B cell (primary cell): ENCODE measurements around the gene PRXL2A. TPM values are rescaled to one million over a fixed set of nuclear protein-coding genes. Genes with fewer than 3 reads are reported as not detected.

Experiments
- ATAC-seq: fragments of 200-7000 bp; cut with Tn5 transposase; one replicate; pipeline ENCODE4 v1.10.0; 2021; ENCODE audit warnings: low read depth, mild to moderate bottlenecking, moderate number of reproducible peaks, moderate library complexity
- CTCF ChIA-PET: fragments of 350-600 bp; sonication (Branson Sonifier 250); formaldehyde crosslinking; loops from one replicate; lab custom pipeline; 2021; ENCODE audit warnings: antibody characterized with exemption, inconsistent platforms; lab: Charles Lee
- POLR2A ChIA-PET: fragments of 350-600 bp; sonication (Branson Sonifier 250); formaldehyde crosslinking; loops from one replicate; lab custom pipeline; 2021; ENCODE audit warnings: antibody characterized with exemption; lab: Charles Lee
- DNase-seq: peaks from one replicate; pipeline ENCODE4 v3.0.0; 2013
- H2AFZ ChIP-seq: 2 replicates; pipeline ENCODE4 v1.6.1; 2012; ENCODE audit warnings: mild to moderate bottlenecking, low read depth, low read length; ENCODE audit not compliant: insufficient read depth, poor library complexity, severe bottlenecking
- H3K27ac ChIP-seq, 2 donors: 1 replicate in 1 of 2; 2 replicates in 1 of 2; pipeline ENCODE4 v1.5.1; 2012 to 2013; ENCODE audit warnings: low read length in 2 of 2, mild to moderate bottlenecking in 2 of 2, moderate library complexity in 1 of 2
- H3K27me3 ChIP-seq, 4 experiments: fragments of 200-600 bp in 1 of 4; sonication (generic) in 1 of 4; replicated peaks in 1 of 4; 1 replicate in 2 of 4; 2 replicates in 2 of 4; pipeline versions ENCODE4 v1.6.1 to v1.7.0; 2013 to 2016; ENCODE audit warnings: low read length in 3 of 4, mild to moderate bottlenecking in 2 of 4, mixed read lengths in 1 of 4, moderate library complexity in 1 of 4; ENCODE audit not compliant: insufficient read depth in 4 of 4, control insufficient read depth in 3 of 4; ENCODE audit errors: control extremely low read depth in 1 of 4
- H3K36me3 ChIP-seq, 2 experiments: replicated peaks in 1 of 2; 1 replicate in 1 of 2; 2 replicates in 1 of 2; pipeline versions ENCODE4 v1.6.1 to v1.7.1; 2013; ENCODE audit warnings: low read length in 1 of 2; ENCODE audit not compliant: insufficient read depth in 2 of 2, control insufficient read depth in 1 of 2; ENCODE audit errors: control extremely low read depth in 1 of 2, extremely low read depth in 1 of 2
- H3K4me1 ChIP-seq, 2 donors: fragments of 200-600 bp in 1 of 2; sonication (generic) in 1 of 2; 1 replicate in 1 of 2; 2 replicates in 1 of 2; pipeline versions ENCODE4 v1.5.1 to v1.6.1; 2013 to 2017; ENCODE audit warnings: low read length in 2 of 2; ENCODE audit not compliant: control insufficient read depth in 2 of 2, insufficient read depth in 2 of 2
- H3K4me2 ChIP-seq: replicated peaks from 2 replicates; pipeline ENCODE3; 2012; ENCODE audit warnings: mild to moderate bottlenecking, low read depth, low read length; ENCODE audit not compliant: poor library complexity, severe bottlenecking
- H3K4me3 ChIP-seq, 5 experiments: fragments of 200-600 bp in 1 of 5; sonication (generic) in 1 of 5; 1 replicate in 3 of 5; 2 replicates in 2 of 5; pipeline versions ENCODE4 v1.5.1 to v1.7.0; 2011 to 2016; ENCODE audit warnings: low read length in 4 of 5, mild to moderate bottlenecking in 4 of 5, low read depth in 2 of 5, control low read depth in 1 of 5, moderate library complexity in 1 of 5; ENCODE audit not compliant: insufficient read depth in 1 of 5; ENCODE audit errors: control extremely low read depth in 1 of 5, extremely low read depth in 1 of 5
- H3K79me2 ChIP-seq: fragments of 200-600 bp; sonication (generic); one replicate; pipeline ENCODE4 v1.6.0; 2016; ENCODE audit warnings: low read length; ENCODE audit not compliant: control insufficient read depth, insufficient read depth
- H3K9ac ChIP-seq: fragments of 200-600 bp; sonication (generic); 2 replicates; pipeline ENCODE4 v1.6.1; 2017; ENCODE audit warnings: mild to moderate bottlenecking, low read length, moderate library complexity
- H3K9me3 ChIP-seq, 3 donors: one replicate each; pipeline versions ENCODE4 v1.6.1 to v1.7.1; 2013; ENCODE audit warnings: low read length in 2 of 3; ENCODE audit not compliant: control insufficient read depth in 2 of 3, insufficient read depth in 1 of 3; ENCODE audit errors: control extremely low read depth in 1 of 3
- H4K20me1 ChIP-seq: 2 replicates; pipeline ENCODE4 v1.6.0; 2012; ENCODE audit warnings: mild to moderate bottlenecking, low read length; ENCODE audit not compliant: insufficient read depth, control insufficient read depth, poor library complexity, severe bottlenecking
- H3K27ac Mint-ChIP-seq: one replicate; pipeline ENCODE4 v1.8.0; 2021; ENCODE audit warnings: mixed read lengths
- H3K27me3 Mint-ChIP-seq: one replicate; pipeline ENCODE4 v1.8.0; 2021; ENCODE audit warnings: mixed read lengths
- H3K4me1 Mint-ChIP-seq: one replicate; pipeline ENCODE4 v1.8.0; 2021; ENCODE audit warnings: mixed read lengths
- H3K4me3 Mint-ChIP-seq: one replicate; pipeline ENCODE4 v1.8.0; 2021; ENCODE audit warnings: mixed read lengths
- H3K9me3 Mint-ChIP-seq: one replicate; pipeline ENCODE4 v1.8.0; 2022; ENCODE audit warnings: mixed read lengths; ENCODE audit not compliant: insufficient read depth
- CTCF ChIP-seq: fragments of 200-600 bp; IDR thresholded peaks from one replicate; pipeline ENCODE4 v1.8.0; 2022; ENCODE audit warnings: antibody characterized with exemption, mild to moderate bottlenecking
- EZH2 ChIP-seq: IDR thresholded peaks from 2 replicates; pipeline ENCODE4 v1.6.1; 2012; ENCODE audit warnings: borderline replicate concordance, low read depth, mild to moderate bottlenecking, moderate library complexity, low read length; ENCODE audit not compliant: insufficient read depth, poor library complexity, severe bottlenecking
- WGBS: methylation state at CpG from one replicate; pipeline ENCODE4 v1.1.5; 2013; ENCODE audit warnings: missing lambda C conversion rate; ENCODE audit not compliant: insufficient coverage; 5-methylcytosine and 5-hydroxymethylcytosine counted together
- intact Hi-C: fragments of 100-400 bp; cut with micrococcal nuclease; formaldehyde crosslinking; loops from one replicate; pipeline ENCODE4 v1.10.0; 2022
- polyA plus RNA-seq: library from polyadenylated mRNA; depleted of rRNA; stranded (reverse); fragments of >200 nt; gene quantifications from 2 replicates; pipeline ENCODE4 v1.2.3, GENCODE V29; 2012
- total RNA-seq, 2 donors: library from RNA; stranded (reverse); fragments of 120-200 nt in 1 of 2; gene quantifications; 1 replicate in 1 of 2; 2 replicates in 1 of 2; pipeline versions ENCODE4 v1.2.3 to v1.2.4, GENCODE V29; 2013 to 2022

The PRXL2A gene
- total and polyA plus RNA-seq, 2 donors (not counting 1 experiment from before 2014, with no cell fraction given) = 2.8 to 9.4 TPM

- peaks cover 5% of the 10 kb centered on the region for H3K27me3 Mint-ChIP-seq
- no peak overlapping the region for H3K4me3 Mint-ChIP-seq
- H3K9me3 ChIP-seq = peaks cover 0 to 5% (median 0%) of the 10 kb centered on the region in 3 donors
- ChIA-PET POLR2A (interaction anchor here (0.6 kb wide), 1 partner anchor 10 kb away, joined by 3 read pairs; no protein-coding TSS in a partner anchor), CTCF (interaction anchor here (0.6 to 1.7 kb wide), 4 partner anchors 10 to 130 kb away, joined by 3 to 5 read pairs (median 3); no protein-coding TSS in a partner anchor)
- ATAC-seq (no peak), DNase-seq (no peak)
- H3K4me1 Mint-ChIP-seq = peaks cover 13% of the 10 kb centered on the region
- H4K20me1 ChIP-seq = no peaks in the 10 kb centered on the region
- no peak overlapping the region for H3K4me3 ChIP-seq
- H3K79me2 ChIP-seq = no peaks in the 10 kb centered on the region
- intact Hi-C loops = no loop called here
- no peak overlapping the region for H3K9ac ChIP-seq
- H3K4me2 ChIP-seq = no peak overlapping the region
- H3K27ac ChIP-seq = no peak overlapping the region
- H3K27ac Mint-ChIP-seq = no peak overlapping the region
- no peaks in the 10 kb centered on the region for H3K36me3 ChIP-seq
- no peaks in the 10 kb centered on the region for H3K27me3 ChIP-seq
- WGBS = 100% methylated on average over 2 of the region's 2 CpGs
- TF ChIP-seq EZH2 (no peak), CTCF (no peak)
- H2AFZ ChIP-seq = no peak overlapping the region
- peaks cover 6 to 15% of the 10 kb centered on the region in 2 donors for H3K4me1 ChIP-seq
- H3K9me3 Mint-ChIP-seq = no peaks in the 10 kb centered on the region
Observed at GRCh38 chr10:80411267-80411668, 2.9 kb downstream of the PRXL2A start.

DNA sequence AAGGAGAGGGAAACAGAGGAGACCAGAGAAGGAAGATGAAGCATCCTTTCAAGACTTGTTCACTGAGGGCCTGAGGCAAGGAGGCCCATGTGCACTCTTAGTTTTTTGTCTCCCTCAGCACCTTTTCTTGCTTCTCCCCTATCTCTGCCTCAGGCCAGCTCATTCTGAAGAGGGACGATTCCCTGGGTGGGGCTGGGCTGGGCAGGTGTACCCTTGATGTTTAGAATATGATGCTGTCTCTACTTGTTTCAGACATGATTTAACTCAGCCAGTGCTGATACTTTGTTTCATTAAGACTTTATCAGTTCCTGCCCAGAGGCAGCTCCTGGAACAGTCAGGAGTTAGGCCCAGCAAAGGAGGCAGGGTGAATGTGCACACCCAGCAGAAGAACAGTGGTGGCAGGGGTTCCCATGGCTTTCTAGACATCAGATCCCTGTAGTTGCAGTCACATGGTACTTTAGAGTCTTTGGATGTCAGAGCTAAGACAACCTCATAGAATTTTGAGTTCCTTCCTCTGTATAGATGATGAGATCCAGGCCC, 3.4 kb downstream of the PRXL2A start:
- Mint-ChIP-seq H3K4me1 (peaks cover 13% of the 10 kb centered on the region), H3K9me3 (no peaks in the 10 kb centered on the region), H3K27ac (no peak overlapping the region), H3K27me3 (peaks cover 5% of the 10 kb centered on the region), H3K4me3 (no peak overlapping the region)
- no peaks in the 10 kb centered on the region for H3K27me3 ChIP-seq
- H2AFZ ChIP-seq = no peak overlapping the region
- H3K27ac ChIP-seq = no peak overlapping the region
- CTCF ChIA-PET = interaction anchor here (0.6 to 1.0 kb wide), 3 partner anchors 10 to 129 kb away, joined by 3 read pairs; no protein-coding TSS in a partner anchor
- H4K20me1 ChIP-seq = no peaks in the 10 kb centered on the region
- H3K9me3 ChIP-seq = peaks cover 0 to 5% (median 0%) of the 10 kb centered on the region in 3 donors
- no peaks in the 10 kb centered on the region for H3K36me3 ChIP-seq
- TF ChIP-seq EZH2 = no peak
- TF ChIP-seq CTCF = no peak
- H3K4me2 ChIP-seq = no peak overlapping the region
- H3K4me1 ChIP-seq = peaks cover 6 to 15% of the 10 kb centered on the region in 2 donors
- H3K79me2 ChIP-seq = no peaks in the 10 kb centered on the region
- no peak for ATAC-seq
- intact Hi-C loops = no loop called here
- no peak overlapping the region for H3K4me3 ChIP-seq
- POLR2A ChIA-PET = interaction anchor here (0.6 kb wide), 1 partner anchor 10 kb away, joined by 3 read pairs; no protein-coding TSS in a partner anchor
- no peak for DNase-seq
- WGBS = 100% methylated on average over 1 of the region's 1 CpG
- H3K9ac ChIP-seq = no peak overlapping the region
